ENCODE measurements around the gene CMC2.

The CMC2 gene

GRCh38 chr16:81001330-81001729 is 5.4 kb downstream of the CMC2 start:
- no peak for DNase-seq (ENCODE audit: low read depth)

GRCh38 chr16:81000873-81001272 is 5.8 kb downstream of the CMC2 start:
- DNase-seq (ENCODE audit: low read depth): no peak

GRCh38 chr16:80997964-80998620 is 8.6 kb downstream of the CMC2 start:
- DNase-seq (ENCODE audit: low read depth): no peak

GRCh38 chr16:80997139-80997798 is 9.4 kb downstream of the CMC2 start:
- no peak for DNase-seq (ENCODE audit: low read depth)

GRCh38 chr16:80996688-80997138 is 10.0 kb downstream of the CMC2 start:
- no peak for DNase-seq (ENCODE audit: low read depth)

- DNase-seq (ENCODE audit: low read depth): no peak
These were observed 12.2 kb downstream of the CMC2 start for GRCh38 chr16:80994451-80994850.

GRCh38 chr16:80993834-80994233 is 12.9 kb downstream of the CMC2 start:
- DNase-seq (ENCODE audit: low read depth): no peak

- no peak for DNase-seq (ENCODE audit: low read depth)
These were observed 13.4 kb downstream of the CMC2 start for GRCh38 chr16:80993307-80993706.

GRCh38 chr16:80992676-80993293 is 13.9 kb downstream of the CMC2 start:
- DNase-seq (ENCODE audit: low read depth): no peak

GRCh38 chr16:80991792-80992430 is 14.8 kb downstream of the CMC2 start:
- DNase-seq (ENCODE audit: low read depth): no peak

GRCh38 chr16:80990978-80991377 is 15.7 kb downstream of the CMC2 start:
- no peak for DNase-seq (ENCODE audit: low read depth)

GRCh38 chr16:80990577-80990976 is 16.1 kb downstream of the CMC2 start:
- DNase-seq (ENCODE audit: low read depth): no peak

GRCh38 chr16:80989801-80990200 is 16.9 kb downstream of the CMC2 start:
- no peak for DNase-seq (ENCODE audit: low read depth)

GRCh38 chr16:80988756-80989155 is 17.9 kb downstream of the CMC2 start:
- no peak for DNase-seq (ENCODE audit: low read depth)

GRCh38 chr16:80986557-80986956 is 20.1 kb downstream of the CMC2 start:
- DNase-seq (ENCODE audit: low read depth): no peak

- no peak for DNase-seq (ENCODE audit: low read depth)
These were observed 21.1 kb downstream of the CMC2 start for GRCh38 chr16:80985611-80986010.

- no peak for DNase-seq (ENCODE audit: low read depth)
These were observed 22.4 kb downstream of the CMC2 start for GRCh38 chr16:80984124-80984892.

- DNase-seq (ENCODE audit: low read depth): no peak
These were observed 24.0 kb downstream of the CMC2 start for GRCh38 chr16:80982646-80983045.

- DNase-seq (ENCODE audit: low read depth): no peak
These were observed 25.6 kb downstream of the CMC2 start for GRCh38 chr16:80981103-80981502.

GRCh38 chr16:80976946-80977345 is 29.7 kb downstream of the CMC2 start:
- no peak for DNase-seq (ENCODE audit: low read depth)

- no peak for DNase-seq (ENCODE audit: low read depth)
These were observed 31.9 kb downstream of the CMC2 start for GRCh38 chr16:80974649-80975376.

Data from stimulated activated CD8-positive, alpha-beta memory T cell treated with anti-CD3 and anti-CD28 coated beads, Interleukin-7, amount 100 ng/mL, for 24 hours (primary cell).